ENCODE results near the gene EFHC2. TPM values are rescaled to one million over a fixed set of nuclear protein-coding genes. Genes with fewer than 3 reads are reported as not detected.

Gene EFHC2
- total RNA-seq, 1 experiment from 2014 or later = 1.1 TPM

DNA sequence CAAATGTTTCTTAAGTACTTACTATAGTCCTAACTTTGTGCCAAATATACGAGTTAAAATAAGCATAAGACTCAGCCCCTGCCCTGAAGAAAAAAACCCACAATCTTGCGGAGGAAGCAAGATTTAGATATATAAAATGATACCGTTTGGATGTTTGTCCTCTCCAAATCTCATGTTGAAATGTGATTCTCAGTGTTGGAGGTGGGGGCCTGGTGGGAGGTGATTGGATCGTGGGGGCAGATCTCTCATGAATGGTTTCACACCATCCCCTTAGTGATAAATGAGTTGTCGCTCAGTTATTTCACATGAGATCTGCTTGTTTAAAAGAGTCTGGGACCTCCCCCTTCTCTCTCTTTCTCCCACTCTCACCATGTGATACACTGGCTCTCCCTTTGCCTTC, 28.7 kb downstream of the EFHC2 start:
- Histone ChIP-seq H2BK120ac (ENCODE audit: low read depth, low read length, poor library complexity, severe bottlenecking) (no peak overlapping the region), H4K20me1 (ENCODE audit: control insufficient read depth, insufficient read depth, insufficient read length) (no peaks in the 10 kb centered on the region), H3K27ac (ENCODE audit: insufficient read length, low read depth, low read length) (no peak overlapping the region), H2BK15ac (ENCODE audit: low read depth, low read length) (no peak overlapping the region), H3K9me3 (ENCODE audit: control insufficient read depth, low read depth, low read length) (peaks cover 24% of the 10 kb centered on the region), H3K9ac (ENCODE audit: extremely low read depth, insufficient read length, low read length) (no peak overlapping the region), H2BK12ac (ENCODE audit: insufficient read length, low read depth, low read length) (no peak overlapping the region), H3K14ac (ENCODE audit: insufficient read depth, low read length) (no peak overlapping the region), H4K8ac (replicated peaks; ENCODE audit: insufficient read length, low read depth, low read length) (no peak overlapping the region), H3K56ac (ENCODE audit: insufficient read length, low read depth, low read length) (no peak overlapping the region), H4K5ac (ENCODE audit: insufficient read length, low read depth, low read length) (no peak overlapping the region), H3K4me1 (ENCODE audit: insufficient read depth, low read length) (no peaks in the 10 kb centered on the region), H4K91ac (ENCODE audit: insufficient read length, low read depth, low read length) (no peak overlapping the region), H3K4ac (ENCODE audit: low read depth, low read length) (no peak overlapping the region), H2AFZ (ENCODE audit: low read length) (no peak overlapping the region), H3K79me2 (ENCODE audit: insufficient read depth, low read length) (no peaks in the 10 kb centered on the region), H3K79me1 (ENCODE audit: insufficient read depth, low read depth, low read length, poor library complexity, severe bottlenecking) (no peaks in the 10 kb centered on the region), H3K4me2 (ENCODE audit: insufficient read depth, insufficient read length, low read length) (no peak overlapping the region), H3T11ph (ENCODE audit: low read length) (no peak overlapping the region), H3K23me2 (ENCODE audit: insufficient read length, low read depth, low read length, poor library complexity, severe bottlenecking) (no peaks in the 10 kb centered on the region), H3K23ac (ENCODE audit: insufficient read length, low read depth, low read length) (no peak overlapping the region), H2AK5ac (ENCODE audit: insufficient read length, low read length) (no peak overlapping the region), H2BK5ac (ENCODE audit: insufficient read length, low read length) (no peak overlapping the region), H3K18ac (ENCODE audit: insufficient read length, low read depth, low read length) (no peak overlapping the region), H2BK20ac (ENCODE audit: low read depth, low read length, poor library complexity, severe bottlenecking) (no peak overlapping the region), H3K27me3 (ENCODE audit: insufficient read depth, low read length) (no peaks in the 10 kb centered on the region)
- peaks cover 0 to 6% of the 10 kb centered on the region in 2 experiments; a peak in 2 of 4 replicates for H3K4me1 Mint-ChIP-seq
- TF ChIP-seq, protein P1, sequence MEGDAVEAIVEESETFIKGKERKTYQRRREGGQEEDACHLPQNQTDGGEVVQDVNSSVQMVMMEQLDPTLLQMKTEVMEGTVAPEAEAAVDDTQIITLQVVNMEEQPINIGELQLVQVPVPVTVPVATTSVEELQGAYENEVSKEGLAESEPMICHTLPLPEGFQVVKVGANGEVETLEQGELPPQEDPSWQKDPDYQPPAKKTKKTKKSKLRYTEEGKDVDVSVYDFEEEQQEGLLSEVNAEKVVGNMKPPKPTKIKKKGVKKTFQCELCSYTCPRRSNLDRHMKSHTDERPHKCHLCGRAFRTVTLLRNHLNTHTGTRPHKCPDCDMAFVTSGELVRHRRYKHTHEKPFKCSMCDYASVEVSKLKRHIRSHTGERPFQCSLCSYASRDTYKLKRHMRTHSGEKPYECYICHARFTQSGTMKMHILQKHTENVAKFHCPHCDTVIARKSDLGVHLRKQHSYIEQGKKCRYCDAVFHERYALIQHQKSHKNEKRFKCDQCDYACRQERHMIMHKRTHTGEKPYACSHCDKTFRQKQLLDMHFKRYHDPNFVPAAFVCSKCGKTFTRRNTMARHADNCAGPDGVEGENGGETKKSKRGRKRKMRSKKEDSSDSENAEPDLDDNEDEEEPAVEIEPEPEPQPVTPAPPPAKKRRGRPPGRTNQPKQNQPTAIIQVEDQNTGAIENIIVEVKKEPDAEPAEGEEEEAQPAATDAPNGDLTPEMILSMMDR (conservative IDR thresholded peaks at IDR 0.05) = no peak
- no peak for DNase-seq
- H3K4me3 Mint-ChIP-seq = no peak overlapping the region
- whole genome bisulfite sequencing (ENCODE audit: extremely low coverage, insufficient read length, low lambda C conversion rate) = no CpG with 5 or more reads among the region's 5 CpGs
- H3K27ac Mint-ChIP-seq = no peak overlapping the region
- H3K36me3 Mint-ChIP-seq (ENCODE audit: insufficient read depth in 1 of 3, low read depth in 3 of 3) = peaks cover 0 to 8% (median 4%) of the 10 kb centered on the region in 3 experiments; a peak in 4 of 7 replicates
- no peaks in the 10 kb centered on the region for H3K27me3 Mint-ChIP-seq (ENCODE audit: low read depth)
- peaks cover 58 to 72% of the 10 kb centered on the region in 2 experiments for H3K9me3 Mint-ChIP-seq
